Thyroid gland (tissue), 4 donors: ENCODE results near the gene RAI1.

Experiments
- CTCF ChIP-seq, 6 experiments: fragments of 200-600 bp in 3 of 6; fragments of 450-650 bp in 3 of 6; sonication (generic) in 3 of 6; IDR thresholded peaks; one replicate each; pipeline ENCODE4 v1.5.1; 2016 to 2019; ENCODE audit warnings: antibody characterized with exemption in 6 of 6, mild to moderate bottlenecking in 2 of 6, inconsistent platforms in 1 of 6, moderate library complexity in 1 of 6
- POLR2A ChIP-seq, 2 donors: fragments of 450-650 bp; IDR thresholded peaks; one replicate each; pipeline ENCODE4 v1.6.1; 2017; ENCODE audit warnings: antibody characterized with exemption in 2 of 2, mild to moderate bottlenecking in 2 of 2, moderate library complexity in 1 of 2

- TF ChIP-seq CTCF (IDR thresholded peaks at IDR 0.05) (no peak), POLR2A (IDR thresholded peaks at IDR 0.05) (no peak)
Observed at GRCh38 chr17:17709815-17710321, 28.6 kb downstream of the RAI1 start.
